DOHH2 (cell line): ENCODE results near the gene PSMB1.

Experiments used
- H3F3A ChIP-seq: fragments of 200-600 bp; sonication (generic), shearing (Covaris generic); 2 replicates; pipeline ENCODE4 v1.6.0; 2016; ENCODE audit warnings: antibody characterized with exemption, mild to moderate bottlenecking; ENCODE audit not compliant: control insufficient read depth, insufficient read depth
- H3K27ac ChIP-seq: fragments of 200-600 bp; sonication (generic); 2 replicates; pipeline ENCODE4 v1.5.1; 2014; ENCODE audit warnings: low read depth, mild to moderate bottlenecking, low read length, moderate library complexity
- H3K27me3 ChIP-seq: fragments of 200-600 bp; sonication (generic); 2 replicates; pipeline ENCODE4 v1.6.1; 2014; ENCODE audit warnings: mild to moderate bottlenecking, low read length, mixed read lengths; ENCODE audit not compliant: control insufficient read depth
- H3K36me3 ChIP-seq: fragments of 200-600 bp; sonication (generic); 2 replicates; pipeline ENCODE4 v1.6.1; 2014; ENCODE audit warnings: mild to moderate bottlenecking, low read length, moderate library complexity, mixed read lengths; ENCODE audit not compliant: control insufficient read depth
- H3K4me1 ChIP-seq: fragments of 200-600 bp; sonication (generic); 2 replicates; pipeline ENCODE4 v1.6.1; 2014; ENCODE audit warnings: mild to moderate bottlenecking, low read length, mixed read lengths; ENCODE audit not compliant: control insufficient read depth
- H3K4me2 ChIP-seq: fragments of 200-600 bp; sonication (generic); 2 replicates; pipeline ENCODE4 v1.6.0; 2014; ENCODE audit warnings: mild to moderate bottlenecking, low read length, moderate library complexity
- H3K4me3 ChIP-seq: fragments of 200-600 bp; sonication (generic); 2 replicates; pipeline ENCODE4 v1.5.1; 2014; ENCODE audit warnings: mild to moderate bottlenecking, low read length, mixed read lengths
- H3K79me2 ChIP-seq: fragments of 200-600 bp; sonication (generic); 2 replicates; pipeline ENCODE4 v1.6.1; 2014; ENCODE audit warnings: mild to moderate bottlenecking, low read length, mixed read lengths; ENCODE audit not compliant: control insufficient read depth
- H3K9me2 ChIP-seq: fragments of 200-600 bp; sonication (generic); replicated peaks from 2 replicates; pipeline ENCODE4 v1.6.1; 2014; ENCODE audit warnings: mild to moderate bottlenecking, low read length, mixed read lengths; ENCODE audit not compliant: control insufficient read depth
- H3K9me3 ChIP-seq: fragments of 200-600 bp; sonication (generic); 2 replicates; pipeline ENCODE4 v1.6.1; 2014; ENCODE audit warnings: antibody characterized with exemption, low read length, mixed read lengths; ENCODE audit not compliant: control insufficient read depth, insufficient read depth
- H4K20me1 ChIP-seq: fragments of 200-600 bp; sonication (generic); 2 replicates; pipeline ENCODE4 v1.6.0; 2014; ENCODE audit warnings: low read depth, mild to moderate bottlenecking, antibody characterized with exemption, low read length, moderate library complexity; ENCODE audit not compliant: control insufficient read depth, insufficient read depth
- CTCF ChIP-seq: fragments of 200-600 bp; sonication (generic); IDR thresholded peaks from one replicate; pipeline ENCODE4 v1.5.1; 2014; ENCODE audit warnings: antibody characterized with exemption, mild to moderate bottlenecking, low read depth, low read length; ENCODE audit not compliant: poor library complexity, severe bottlenecking
- EZH2phosphoT487 ChIP-seq: fragments of 200-600 bp; sonication (generic); IDR thresholded peaks from 2 replicates; pipeline ENCODE4 v1.6.1; 2017; ENCODE audit warnings: borderline replicate concordance, mild to moderate bottlenecking, antibody characterized with exemption, low read length, moderate library complexity, mixed read lengths

PSMB1 gene

GRCh38 chr6:170555305-170555704, 2.2 kb upstream of the PSMB1 start:
- Histone ChIP-seq H3K4me1 (peaks cover 30% of the 10 kb centered on the region), H3K27ac (no peak overlapping the region), H3K27me3 (no peaks in the 10 kb centered on the region), H3K36me3 (peaks cover 73% of the 10 kb centered on the region), H3K9me3 (no peaks in the 10 kb centered on the region), H3K4me3 (peak overlapping the region; percentile 99), H4K20me1 (peaks cover 35% of the 10 kb centered on the region), H3K9me2 (no peaks in the 10 kb centered on the region), H3K79me2 (peaks cover 91% of the 10 kb centered on the region), H3K4me2 (peak overlapping the region; percentile 94), H3F3A (0 out of 2 replicates have a peak, but pooled peaks cover 4% of the 10 kb centered on the region)
- no peak for TF ChIP-seq CTCF

- Histone ChIP-seq H3K79me2 (peaks cover 91% of the 10 kb centered on the region), H3K27me3 (no peaks in the 10 kb centered on the region), H3F3A (0 out of 2 replicates have a peak, but pooled peaks cover 4% of the 10 kb centered on the region), H3K27ac (peak overlapping the region; percentile 52), H4K20me1 (peaks cover 40% of the 10 kb centered on the region), H3K4me1 (peaks cover 30% of the 10 kb centered on the region), H3K4me2 (peak overlapping the region; percentile 94), H3K9me3 (no peaks in the 10 kb centered on the region), H3K9me2 (no peaks in the 10 kb centered on the region), H3K4me3 (peak overlapping the region; percentile 99), H3K36me3 (peaks cover 73% of the 10 kb centered on the region)
- TF ChIP-seq EZH2phosphoT487 (no peak), CTCF (no peak)
Observed at GRCh38 chr6:170554796-170555137, 1.7 kb upstream of the PSMB1 start.

- Histone ChIP-seq H3K9me2 (no peaks in the 10 kb centered on the region), H3K36me3 (peaks cover 73% of the 10 kb centered on the region), H3K4me3 (peak within 1 kb of the TSS; percentile 99), H3F3A (0 out of 2 replicates have a peak, but pooled peaks cover 4% of the 10 kb centered on the region), H3K79me2 (peaks cover 91% of the 10 kb centered on the region), H4K20me1 (peaks cover 44% of the 10 kb centered on the region), H3K27me3 (no peaks in the 10 kb centered on the region), H3K4me2 (peak within 1 kb of the TSS; percentile 94), H3K9me3 (no peaks in the 10 kb centered on the region), H3K4me1 (peaks cover 30% of the 10 kb centered on the region), H3K27ac (peak within 1 kb of the TSS; percentile 62)
- TF ChIP-seq EZH2phosphoT487 (no peak), CTCF (no peak)
Observed at GRCh38 chr6:170554013-170554795, 1.1 kb upstream of the PSMB1 start, which contains the start of gene TBP. TSS of gene TBP (plus strand) at chr6:170554369. CDS start at chr6:170557030, 2,661 bp downstream.
